Amygdala (tissue), 56 donors: ENCODE measurements around the gene GPR158.

Experiments
- DNase-seq, 56 donors: peaks; one replicate each; lab custom pipeline; 2025; lab: John Stamatoyannopoulos, UW

The GPR158 gene

DNA sequence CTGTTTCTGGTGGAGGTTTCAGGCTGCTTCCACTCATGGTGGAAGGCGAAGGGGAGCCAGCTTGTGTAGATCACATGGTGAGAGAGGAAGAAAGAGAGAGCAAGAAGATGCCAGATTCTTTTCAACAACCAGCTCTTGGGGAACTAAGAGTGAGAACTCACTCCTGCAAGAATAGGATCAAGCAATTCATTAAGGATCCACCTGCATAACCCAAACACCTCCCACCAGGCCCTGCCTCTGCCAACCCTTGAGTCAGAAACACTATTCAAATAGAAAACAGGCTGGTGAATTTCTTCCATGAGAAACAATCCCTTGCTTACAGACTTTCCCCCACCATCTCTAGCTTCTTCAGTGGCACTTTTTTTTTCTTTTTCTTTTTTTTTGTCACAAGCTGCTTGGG lies 317.2 kb downstream of the GPR158 start:
- DNase-seq = no peak

DNA sequence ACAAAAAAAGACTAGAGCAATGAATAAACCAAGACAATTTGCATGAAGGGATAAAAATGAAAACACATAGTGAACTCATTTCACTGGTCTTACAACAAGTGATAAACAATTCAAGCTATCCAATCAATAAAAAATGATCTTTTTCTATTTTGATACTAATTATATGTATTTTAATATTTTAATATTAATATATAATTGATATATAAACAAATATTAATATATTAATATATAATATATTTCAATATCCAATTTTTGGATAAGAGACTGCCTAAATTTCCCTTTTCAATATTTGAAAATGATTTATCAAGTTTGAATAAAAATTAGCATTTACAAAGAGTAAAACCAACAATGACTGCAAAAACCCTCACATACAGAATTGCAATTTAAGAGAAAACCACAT lies 317.9 kb downstream of the GPR158 start:
- DNase-seq = no peak

DNA sequence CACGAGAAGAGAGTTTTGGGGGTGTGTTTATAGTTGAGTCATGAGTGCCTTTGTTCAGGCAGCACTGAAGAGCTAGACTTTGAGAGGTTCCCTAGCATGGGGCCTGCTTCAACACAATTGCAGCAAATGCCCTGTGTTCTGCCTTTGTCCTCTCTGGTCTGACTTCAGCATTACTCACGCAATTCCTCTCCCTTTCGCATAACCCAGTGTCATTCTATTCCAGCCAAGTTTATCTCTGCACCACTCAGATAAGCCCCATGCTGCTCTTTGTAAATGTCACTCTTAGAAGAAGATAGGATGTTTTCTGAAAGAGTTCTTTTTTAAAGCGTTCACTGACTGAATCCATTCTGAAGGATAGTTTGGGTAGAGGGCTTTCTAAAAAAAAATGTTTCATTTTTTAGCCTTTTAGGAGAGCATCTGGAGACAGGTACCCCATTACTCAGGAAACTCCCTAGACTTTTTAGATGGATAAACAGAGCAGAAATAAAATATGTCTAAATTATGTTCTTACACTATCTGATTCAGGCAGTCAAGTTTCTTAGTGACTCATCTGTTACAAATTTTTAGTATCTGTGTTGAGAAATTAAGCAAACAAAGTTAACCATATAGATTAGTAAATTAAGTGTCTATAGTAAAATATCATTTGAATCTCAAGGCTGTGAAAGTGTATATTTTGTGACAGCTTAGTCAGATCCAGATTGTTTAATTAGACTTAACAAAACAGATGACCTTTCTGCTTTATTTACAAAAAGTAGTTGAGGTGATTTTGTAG lies 318.5 kb downstream of the GPR158 start:
- peak in 3 of 56 donors; percentile 0 to 28 (median 10) for DNase-seq

DNA sequence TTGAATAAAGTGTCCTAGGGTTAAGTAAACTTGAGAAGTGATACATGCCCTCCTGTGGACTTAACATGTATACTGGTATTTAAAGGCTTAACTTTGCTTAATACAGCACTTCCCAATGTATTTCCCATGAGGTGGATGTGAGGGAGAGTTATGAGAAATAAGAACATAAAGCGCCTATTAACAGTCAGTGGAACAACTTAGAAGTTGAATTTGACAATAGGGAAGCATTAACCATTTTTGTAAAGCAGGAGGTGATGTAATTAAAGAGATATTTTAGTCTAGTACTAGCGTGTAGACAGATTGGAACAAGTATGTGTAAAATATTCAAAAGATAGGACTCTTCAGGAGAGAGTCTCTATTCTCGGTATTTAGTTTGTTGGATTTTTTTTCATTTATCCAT lies 322.4 kb downstream of the GPR158 start:
- DNase-seq = no peak

DNA sequence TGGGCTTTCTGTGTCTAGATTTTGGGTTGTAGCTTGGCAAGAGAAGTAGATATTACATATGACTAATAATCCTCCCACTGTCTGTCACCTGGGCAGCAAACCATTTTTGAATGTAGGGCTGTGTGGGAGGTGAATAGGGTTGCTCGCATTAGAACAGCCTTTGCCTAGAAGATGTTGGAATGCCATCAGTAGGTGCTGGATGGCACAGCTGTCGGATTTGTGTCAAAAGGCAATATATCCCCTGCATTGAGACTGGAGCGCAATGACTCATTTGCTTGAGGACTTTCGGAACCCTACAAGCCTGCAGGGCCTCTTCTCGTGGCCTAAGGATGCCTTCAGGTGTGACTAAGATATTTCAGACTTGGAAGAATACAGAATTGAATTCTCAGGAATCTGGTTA lies 323.8 kb downstream of the GPR158 start:
- DNase-seq = peak in 2 of 56 donors; percentile 4 to 16

DNA sequence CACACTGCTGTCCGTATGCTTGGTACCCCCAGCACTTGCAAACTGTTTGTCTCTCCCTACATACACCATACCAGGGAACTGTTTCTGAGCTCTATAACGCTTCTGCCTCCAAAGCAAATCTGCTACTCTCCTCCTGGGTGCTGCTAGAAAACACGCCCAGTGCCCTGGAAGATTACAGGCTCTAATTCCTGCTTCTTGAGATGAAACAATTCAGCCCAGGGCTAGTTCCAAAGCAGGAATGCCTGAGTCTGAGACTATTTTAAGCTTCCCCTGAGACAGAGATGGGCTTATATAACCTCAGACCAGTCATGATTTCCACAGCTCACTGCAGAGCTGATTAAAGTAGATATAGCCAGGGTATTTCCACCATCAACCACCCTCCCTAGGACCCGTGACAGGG lies 327.1 kb downstream of the GPR158 start:
- DNase-seq = no peak

DNA sequence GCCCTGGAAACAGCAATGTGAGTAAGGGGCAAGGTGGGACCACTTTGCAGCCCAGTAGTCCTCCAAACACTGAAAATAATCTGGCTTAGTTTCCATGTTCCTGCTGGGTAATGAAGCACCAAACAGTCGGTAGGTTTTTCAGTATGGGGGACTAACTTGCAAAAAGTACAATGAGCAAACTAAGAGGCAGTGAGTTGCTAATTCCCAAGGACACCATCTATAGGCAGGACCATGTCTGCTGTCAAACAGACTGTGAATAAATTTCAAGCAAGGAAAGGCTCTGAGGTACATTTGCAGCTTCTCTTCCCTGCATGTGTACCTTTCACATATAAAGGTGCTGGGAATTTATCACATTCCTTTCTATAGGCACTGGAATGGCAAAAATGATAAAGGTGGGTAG lies 327.7 kb downstream of the GPR158 start:
- no peak for DNase-seq

DNA sequence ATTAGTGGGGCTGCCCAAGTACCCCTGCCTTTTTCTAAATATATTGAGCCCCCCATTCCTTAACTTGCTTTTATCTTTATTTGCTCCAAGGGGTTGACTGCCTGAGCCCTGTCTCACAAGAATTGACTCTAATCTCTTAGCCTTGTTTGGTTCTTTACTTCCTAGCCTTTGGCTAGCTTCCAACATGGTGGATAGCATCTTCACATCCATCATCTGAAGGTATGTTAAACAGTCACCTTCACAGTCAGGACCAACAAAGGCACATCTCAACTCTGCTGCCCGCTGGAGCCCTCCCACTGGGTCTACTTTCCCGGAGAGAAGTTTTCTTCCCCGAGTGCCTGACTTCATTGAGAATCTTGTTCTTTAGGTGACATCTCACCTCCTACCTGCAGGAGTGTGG lies 329.5 kb downstream of the GPR158 start:
- no peak for DNase-seq

DNA sequence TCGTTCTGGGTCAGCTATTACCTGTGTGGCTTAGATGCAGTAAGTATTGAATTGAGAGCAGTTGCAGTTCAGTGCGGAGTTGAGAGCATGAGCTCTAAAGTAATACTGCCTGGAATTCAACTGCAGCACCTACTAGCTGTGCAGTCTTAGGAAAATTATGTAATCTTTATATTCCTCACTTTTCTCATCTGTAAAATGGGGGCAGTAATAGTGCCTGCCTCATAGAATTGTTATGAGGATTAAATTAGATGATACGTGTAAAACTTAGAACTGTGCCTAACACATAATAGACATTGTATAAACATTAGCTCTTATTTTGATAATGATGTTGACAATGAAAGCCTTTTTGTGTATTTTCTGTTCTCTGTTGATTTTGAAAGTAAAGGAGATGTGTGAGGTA lies 330.0 kb downstream of the GPR158 start:
- DNase-seq = no peak

DNA sequence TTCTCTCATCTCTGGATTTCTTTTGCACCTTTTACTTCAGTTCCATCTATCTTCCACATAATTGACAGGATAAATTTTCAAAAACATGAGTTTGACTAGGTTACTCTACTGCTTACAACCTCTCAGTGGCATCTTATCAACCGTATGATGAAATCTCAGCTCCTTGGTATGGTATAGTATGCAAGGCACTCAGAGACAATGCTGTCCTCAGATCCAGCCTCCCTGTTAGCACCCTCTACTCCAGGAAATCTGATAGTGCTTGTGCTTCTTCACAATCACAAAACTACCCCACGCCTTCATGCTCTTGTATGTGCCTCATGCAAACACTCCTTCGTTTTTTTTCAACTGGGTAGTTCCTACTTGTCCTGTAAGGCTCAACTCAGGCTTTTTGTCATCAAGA lies 330.7 kb downstream of the GPR158 start:
- DNase-seq = no peak

DNA sequence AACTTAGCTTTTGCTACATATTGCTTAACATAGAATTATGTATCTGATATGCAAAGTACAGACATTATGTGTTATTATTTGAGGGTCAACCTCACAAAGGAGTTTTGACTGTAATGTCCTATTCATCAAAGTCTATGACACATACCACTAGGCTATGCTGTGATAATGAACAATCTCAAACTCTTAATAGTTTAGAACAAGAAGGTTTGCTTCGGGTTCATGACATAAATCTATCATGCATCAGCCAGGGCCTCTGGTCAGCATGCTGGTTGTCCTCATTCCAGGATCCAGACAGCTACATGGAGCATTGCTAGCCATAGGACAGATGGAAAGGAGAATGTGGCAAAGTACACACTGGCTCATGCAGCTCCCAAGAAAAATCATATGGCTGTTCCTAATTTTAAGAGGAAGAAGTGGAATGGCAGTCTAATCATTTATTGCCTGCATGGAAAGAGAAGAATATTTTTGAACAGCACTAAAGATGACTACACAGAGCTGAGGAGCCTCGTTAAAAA lies 332.1 kb downstream of the GPR158 start:
- no peak for DNase-seq

DNA sequence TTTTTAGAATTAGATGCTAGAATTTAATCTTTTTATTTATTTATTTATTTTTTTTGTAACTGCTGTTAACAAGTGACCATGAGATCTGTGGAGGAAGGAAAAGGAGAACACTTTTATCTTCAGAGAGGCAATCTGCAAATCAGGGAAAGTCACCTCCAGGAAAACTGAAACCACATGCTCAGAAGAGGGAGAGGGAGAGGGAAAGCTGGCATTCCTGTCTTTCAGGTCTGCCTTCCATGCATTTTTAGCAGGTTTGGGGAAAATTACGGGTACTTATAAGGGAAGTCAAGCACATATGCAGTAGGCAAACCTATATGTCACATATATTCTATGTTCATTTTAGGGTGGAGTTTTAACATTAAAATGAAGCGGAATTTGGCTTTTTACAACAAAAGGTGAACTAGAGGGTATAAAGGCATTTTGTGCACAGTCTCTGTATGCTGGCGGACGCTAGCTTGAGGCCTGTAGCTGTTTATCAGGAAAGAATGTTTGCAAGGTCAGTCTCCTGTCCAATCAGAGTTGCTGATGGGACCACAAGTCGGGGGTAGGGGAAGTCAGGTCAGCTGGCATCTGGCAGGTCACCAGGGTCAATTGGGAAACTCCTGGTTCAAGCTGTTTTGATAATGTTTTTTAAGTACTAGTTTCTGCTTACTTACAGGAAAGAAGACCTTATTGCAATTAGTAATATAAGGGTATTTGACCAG lies 333.5 kb downstream of the GPR158 start:
- DNase-seq = no peak

DNA sequence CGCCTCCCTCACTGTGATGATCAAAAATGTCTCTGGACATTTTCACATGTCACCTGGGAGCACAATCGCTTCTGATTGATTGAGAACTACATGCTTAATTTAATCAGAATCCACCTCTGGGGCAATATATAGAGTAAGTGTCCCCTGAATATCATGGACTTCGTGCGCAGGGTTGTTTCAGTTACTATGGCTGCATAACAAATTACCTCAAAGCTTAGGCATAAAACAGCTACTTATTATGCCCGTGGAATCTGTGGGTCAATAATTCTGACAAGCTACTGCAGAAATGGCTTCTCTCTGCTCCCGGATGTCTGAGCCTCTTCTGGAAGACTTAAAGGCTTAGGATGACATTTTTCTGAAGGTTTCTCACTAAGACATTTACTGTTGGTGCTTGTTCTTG lies 334.4 kb downstream of the GPR158 start:
- DNase-seq = no peak

DNA sequence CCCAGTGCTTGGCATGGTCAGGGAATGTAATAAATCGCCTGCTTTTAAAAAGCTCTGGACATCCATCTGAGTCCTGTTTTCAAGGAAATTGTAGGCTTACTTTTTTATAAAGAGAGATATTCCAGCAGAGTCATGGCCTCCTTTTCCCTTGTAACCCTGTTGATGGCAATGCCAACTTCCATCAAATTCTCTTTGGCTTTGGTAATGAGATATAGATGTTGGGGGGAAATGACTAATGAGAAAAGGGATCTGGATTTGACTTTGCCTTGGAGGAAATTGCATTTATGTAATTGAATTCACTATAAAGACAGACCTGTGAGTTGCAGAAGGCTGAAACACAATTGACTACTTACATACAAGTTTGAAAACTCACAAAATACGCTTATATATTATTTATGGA lies 347.5 kb downstream of the GPR158 start:
- DNase-seq = no peak

DNA sequence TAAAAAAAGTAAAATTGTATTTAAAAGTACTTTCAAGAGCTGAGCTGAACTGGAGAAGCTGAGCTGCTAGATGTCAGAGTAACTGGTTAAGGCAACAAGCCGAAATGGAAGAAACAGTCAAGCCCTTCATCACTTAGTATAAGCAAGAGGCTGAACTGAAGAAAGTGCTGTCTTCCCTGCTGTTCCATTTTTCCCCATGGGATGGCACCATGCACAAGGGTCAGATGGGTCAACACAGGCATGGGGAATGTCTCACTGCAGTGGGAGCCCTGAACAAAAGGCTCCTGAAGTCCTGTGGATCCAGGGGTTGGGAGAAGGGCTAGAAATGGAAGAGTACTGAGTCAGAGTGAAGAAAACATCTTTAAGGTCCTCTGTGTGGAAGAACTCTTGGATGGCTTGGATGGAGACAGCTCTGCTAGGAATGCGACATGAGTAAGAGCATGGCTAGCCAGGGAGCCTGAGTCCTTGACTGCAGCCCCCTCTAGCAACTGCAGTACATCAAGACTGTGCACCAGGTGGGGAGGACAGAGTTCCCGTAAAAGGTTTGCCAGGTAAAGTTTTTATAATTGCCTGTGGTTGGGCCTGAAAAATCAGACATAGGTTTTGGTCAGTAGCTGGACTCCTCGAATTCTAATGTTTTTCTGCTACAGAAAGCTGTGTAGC lies 348.3 kb downstream of the GPR158 start:
- DNase-seq = no peak

DNA sequence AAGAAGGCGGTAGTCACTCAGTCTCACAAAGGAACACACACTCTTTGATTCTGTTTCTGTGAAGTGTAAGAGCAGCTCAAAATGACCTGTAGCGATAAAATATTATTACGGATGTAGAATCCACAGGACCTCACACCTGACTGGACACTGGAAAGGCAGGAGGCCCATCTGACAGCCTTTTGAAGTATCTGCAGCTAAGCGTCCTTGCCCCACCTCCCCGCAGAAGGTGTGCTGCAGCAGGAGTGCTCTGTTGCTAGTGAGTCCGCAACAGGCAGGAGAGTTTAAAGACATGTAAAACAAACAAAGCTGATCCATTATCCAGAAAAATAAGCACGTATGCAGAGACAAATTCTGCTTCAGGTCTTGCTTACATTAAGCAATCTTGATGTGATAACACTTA lies 355.5 kb downstream of the GPR158 start:
- DNase-seq = no peak

DNA sequence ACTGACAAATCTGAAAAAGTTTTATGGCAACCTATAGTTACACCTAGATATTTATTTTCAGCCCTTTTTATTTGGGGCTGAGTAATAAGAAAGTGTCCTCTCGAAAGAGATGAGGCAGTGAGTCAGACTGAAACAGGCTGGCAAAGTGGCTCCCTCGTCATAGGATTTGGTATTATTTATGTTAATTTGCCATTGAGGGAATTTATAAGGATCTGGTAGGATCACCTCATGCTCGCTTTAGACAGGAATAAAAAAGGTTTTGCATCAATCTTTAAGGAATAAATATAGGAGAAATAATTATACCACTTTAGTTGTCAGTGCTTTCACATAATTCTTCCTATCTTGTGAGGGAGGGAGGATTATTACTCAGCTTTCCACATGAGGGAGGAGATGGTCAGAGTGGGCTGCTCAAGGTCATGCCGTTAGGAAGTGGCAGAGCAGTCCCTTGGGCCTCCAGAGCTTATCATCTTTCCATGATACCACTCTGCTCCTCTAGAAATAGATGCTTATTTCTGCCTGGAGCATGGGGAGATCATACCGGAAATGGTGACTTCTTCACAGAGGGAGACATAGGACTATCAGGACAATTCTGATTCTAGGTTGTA lies 356.8 kb downstream of the GPR158 start:
- DNase-seq = no peak

DNA sequence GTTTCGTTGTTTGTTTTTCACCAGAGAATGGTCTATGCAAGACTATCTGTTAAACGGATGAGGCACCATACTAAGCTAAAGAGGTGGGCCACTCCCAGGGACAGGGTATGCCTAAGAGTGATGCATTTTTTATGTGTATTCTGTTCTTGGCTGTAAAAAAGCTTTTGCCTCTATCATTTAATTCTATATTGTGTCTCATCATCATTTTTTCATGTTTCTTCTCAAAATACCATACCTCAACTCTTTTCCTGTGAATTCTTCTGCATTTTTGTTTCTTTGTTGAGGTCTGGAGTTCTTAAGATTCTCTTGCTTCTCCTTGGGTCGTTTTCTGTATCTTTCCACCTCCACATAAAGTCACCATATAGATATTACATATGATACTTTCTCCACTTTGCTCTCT lies 357.4 kb downstream of the GPR158 start:
- DNase-seq = no peak

DNA sequence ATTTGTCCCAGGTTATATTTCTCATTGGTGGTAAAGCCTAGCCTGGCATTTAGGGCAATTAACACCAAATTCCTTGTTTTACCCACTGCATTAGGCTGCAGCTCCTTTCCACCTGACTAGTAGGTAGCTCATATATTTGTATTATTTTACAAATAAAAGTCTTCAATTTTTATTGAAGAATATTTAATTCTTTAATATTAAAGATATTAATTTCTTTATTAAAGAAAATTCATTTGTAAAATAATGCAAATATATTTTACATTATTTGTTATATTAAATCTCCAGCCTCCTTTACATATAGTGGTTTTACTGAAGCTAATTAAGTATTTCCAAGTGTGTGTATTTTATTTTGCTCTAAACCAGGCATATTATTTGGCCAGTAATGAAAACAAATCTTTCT lies 361.2 kb downstream of the GPR158 start:
- no peak for DNase-seq

DNA sequence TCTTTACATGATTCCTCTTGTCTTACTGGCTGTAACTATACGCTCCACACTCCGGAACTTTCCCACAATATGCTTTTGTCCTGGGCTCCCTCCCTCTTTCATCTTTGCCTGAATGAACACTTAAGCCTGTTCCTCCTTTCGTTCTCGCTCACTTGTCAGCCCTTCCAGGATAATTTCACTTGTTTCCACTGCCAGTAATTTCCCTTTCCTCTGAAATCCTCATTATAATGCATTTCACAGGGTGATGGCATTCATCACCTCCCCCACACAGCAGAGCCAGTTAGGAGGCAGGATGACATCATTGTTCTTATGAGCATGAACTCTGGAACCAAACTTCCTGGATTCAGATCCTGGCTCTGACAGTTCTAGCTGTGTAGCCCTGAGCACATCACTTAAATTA lies 372.6 kb downstream of the GPR158 start:
- DNase-seq = peak in 4 of 56 donors; percentile 1 to 6 (median 1)

DNA sequence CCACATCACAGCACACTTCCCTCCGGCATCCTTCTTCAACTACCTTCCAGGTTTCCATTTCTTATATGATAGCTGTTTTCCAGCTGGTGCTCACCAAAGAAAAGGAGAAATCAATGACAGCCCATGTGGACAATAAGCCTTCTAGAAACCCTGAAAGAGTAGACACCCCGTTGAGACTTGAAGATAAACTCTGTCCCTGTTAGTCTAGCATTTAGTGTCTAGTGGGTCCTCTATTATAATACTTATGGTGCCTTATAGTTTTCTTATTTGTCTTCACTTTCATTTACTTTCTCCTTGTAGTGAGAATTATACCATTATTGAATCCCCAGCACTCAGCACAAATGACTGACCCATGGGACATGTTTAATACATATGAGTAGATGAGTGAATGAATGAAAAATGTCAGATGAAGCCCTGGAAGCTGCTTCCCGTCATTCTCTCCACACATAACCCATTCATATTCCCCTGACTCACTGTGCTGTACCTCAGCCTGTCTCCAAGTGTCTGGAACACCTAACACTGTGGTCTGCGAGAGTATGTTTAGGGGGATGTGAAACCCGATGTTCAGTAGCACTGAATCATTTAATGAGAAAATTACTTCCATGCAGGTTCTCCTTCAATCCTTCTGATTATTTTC lies 377.6 kb downstream of the GPR158 start:
- no peak for DNase-seq
